GM12801 (cell line): ENCODE measurements around the gene APBB2.

Source experiments
- TF ChIP-seq, protein P1 (sequence below): IDR thresholded peaks from one replicate; pipeline ENCODE4 v1.5.1; 2011; ENCODE audit warnings: control low read depth; ENCODE audit not compliant: insufficient read length; ENCODE audit errors: extremely low read depth

APBB2 gene

DNA sequence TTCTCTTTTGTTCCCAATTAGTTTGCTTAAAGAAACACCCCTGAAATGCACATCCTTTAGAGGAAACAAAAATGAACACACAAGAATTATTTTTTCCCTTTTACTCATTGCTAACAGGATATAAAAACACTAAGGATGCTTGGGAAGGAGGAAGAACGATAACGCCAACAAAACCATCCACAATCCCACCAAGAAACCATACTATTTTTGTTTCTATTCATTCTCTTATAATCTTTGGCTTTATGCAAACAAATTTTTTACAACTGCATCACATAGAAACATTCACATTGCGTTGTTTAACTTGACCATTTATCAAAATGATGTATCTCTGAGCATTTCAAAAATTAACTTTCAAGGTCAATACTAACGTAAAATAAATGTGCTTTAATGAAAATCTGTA, 12.0 kb downstream of the APBB2 start:
- TF ChIP-seq, protein P1, sequence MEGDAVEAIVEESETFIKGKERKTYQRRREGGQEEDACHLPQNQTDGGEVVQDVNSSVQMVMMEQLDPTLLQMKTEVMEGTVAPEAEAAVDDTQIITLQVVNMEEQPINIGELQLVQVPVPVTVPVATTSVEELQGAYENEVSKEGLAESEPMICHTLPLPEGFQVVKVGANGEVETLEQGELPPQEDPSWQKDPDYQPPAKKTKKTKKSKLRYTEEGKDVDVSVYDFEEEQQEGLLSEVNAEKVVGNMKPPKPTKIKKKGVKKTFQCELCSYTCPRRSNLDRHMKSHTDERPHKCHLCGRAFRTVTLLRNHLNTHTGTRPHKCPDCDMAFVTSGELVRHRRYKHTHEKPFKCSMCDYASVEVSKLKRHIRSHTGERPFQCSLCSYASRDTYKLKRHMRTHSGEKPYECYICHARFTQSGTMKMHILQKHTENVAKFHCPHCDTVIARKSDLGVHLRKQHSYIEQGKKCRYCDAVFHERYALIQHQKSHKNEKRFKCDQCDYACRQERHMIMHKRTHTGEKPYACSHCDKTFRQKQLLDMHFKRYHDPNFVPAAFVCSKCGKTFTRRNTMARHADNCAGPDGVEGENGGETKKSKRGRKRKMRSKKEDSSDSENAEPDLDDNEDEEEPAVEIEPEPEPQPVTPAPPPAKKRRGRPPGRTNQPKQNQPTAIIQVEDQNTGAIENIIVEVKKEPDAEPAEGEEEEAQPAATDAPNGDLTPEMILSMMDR = no peak

DNA sequence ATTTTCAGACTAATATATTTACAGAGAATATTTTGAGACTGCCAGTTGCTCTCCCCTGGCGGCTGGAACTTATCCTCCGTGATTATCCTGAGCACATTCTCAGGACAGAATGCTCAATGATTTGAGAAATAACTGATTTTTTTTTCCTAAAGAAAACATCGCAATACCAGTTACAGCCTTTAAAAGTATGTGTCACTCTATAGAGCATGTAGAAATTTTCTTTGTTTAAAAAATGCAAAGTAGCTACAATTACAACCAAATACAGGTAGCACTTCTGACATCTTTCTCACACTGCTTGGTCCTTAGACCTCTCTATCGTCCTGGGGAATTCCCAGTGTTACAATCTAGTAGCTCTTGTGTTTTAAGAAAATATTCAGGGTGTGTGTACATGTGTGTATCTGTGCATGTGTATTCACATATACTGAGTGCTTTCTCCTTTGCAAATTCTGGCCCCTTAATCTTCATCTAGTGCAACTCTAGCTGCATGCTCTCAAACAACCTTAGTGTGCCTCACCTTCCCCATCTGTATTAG, 13.8 kb downstream of the APBB2 start:
- TF ChIP-seq, protein P1 = no peak

DNA sequence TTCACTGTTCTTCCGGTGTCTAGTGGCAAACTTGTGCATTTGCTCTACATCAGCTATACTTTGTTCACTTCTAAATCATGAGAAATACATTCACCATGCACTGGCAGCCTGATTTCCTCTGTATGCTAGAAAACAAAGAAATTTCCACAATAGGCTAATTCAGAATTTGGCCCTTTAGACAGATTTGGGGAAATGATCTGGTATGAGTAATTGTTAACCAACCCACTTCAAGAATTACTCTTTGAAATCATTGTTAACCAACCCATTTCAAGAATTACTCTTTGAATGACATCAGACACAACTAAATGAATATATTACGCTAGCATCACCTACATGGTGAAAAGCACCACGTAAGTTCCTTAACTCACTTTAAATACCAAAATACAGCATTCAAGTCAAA, 14.6 kb downstream of the APBB2 start:
- TF ChIP-seq, protein P1 = no peak

DNA sequence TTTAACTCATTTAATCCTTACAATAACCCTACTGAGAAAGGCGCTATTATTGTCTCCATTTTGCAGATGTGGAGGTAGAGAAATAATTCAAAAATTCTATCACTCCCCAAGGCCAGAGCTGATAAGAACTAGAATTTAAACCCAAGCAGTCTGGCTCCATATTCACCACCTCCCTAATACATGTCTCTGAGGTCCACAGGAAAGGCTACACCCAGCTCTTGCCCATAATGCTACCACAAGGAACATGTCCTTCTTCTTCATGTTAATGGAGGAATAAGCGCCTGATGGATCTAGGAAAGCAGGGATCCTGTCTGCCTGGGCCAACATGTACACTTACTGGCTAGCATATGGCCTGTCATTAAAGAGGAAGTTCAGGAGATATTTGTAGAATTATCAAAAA, 16.3 kb downstream of the APBB2 start:
- TF ChIP-seq, protein P1 = no peak

DNA sequence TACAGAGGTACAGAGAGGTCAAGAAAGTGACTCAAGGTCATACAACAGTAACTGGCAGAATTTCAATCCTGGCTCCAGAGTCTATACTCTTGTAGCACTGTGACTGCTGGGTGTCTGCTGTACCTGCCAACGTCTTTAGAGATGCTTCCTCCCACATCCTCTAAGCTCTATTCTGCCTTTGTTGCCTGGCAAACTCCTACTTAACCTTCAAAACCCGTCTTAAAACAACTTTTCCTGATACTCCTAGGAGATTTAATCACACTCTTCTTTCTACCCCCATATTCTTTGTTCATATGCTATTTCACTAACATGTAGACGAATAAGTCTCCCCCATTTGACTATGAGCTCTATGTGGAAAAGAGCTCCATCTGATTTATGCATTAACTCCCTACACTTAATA, 16.8 kb downstream of the APBB2 start:
- TF ChIP-seq, protein P1 = no peak

DNA sequence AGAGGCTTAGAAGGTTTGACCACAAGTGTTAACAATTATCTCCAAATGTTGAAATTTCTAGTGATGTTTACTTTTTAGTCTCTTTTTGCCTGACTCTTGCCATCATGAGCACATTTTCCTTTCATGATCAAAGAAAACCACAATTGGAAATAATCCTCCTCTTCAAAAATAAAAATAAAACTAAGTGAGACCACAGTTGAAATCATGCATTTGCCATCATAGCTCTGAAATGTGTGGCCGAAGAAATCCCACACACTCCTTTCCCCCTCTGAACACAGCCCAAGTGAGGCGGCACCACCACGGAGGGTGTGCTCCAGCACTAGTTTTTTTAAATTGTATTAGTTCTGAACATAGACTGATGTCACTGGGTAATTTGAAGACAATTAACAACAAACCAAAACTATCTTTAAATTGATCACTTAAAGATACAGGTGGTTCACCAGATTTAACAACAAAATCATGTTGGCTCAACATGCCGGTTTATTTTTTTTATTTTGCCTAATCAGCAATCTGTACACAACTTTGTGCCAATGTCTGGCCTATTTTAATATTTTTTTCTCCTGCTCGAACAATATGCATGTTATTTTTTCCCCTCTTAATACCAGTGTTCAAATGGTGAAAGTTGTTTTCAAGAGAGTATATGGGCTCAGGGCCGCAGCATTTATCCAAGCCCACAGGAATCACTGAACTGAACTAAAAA, 17.6 kb downstream of the APBB2 start:
- TF ChIP-seq, protein P1 = no peak

DNA sequence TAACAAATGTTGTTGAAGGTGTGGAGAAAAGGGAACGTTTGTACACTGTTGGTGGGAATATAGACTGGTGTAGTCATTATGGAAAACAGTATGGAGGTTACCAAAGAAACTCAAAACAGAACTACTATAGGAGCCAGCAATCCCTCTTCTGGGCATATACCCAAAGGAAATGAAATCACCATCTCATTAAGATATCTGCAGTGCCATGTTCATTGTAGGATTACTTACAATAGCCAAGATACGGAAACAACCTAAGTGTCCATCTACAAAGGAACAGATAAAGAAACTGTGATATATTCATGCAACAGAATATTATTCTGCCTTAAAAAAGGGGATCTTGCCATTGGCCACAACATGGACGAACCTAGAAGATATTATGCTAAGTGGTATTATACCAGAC, 22.2 kb downstream of the APBB2 start:
- TF ChIP-seq, protein P1 = no peak
